Activated T-helper 17 cell treated with anti-CD3 and anti-CD28 coated beads, Interleukin-2, amount 50 U/mL, for 72 hours (primary cell): ENCODE measurements around the gene LUM. TPM values are rescaled to one million over a fixed set of nuclear protein-coding genes. Genes with fewer than 3 reads are reported as not detected.
"Not testable (repeated sequence)": the region's sequence is repeated elsewhere in the genome, so short reads cannot be mapped to it uniquely, and the experiment has no call there.

Source experiments
- ATAC-seq: fragments of 150-1000 bp; cut with Tn5 transposase; replicated peaks from 2 replicates; pipeline ENCODE4 v1.10.0; 2021; ENCODE audit warnings: mild to moderate bottlenecking, moderate library complexity
- H3K27ac Mint-ChIP-seq: one replicate; pipeline ENCODE4 v1.8.0; 2022; ENCODE audit warnings: mixed read lengths
- H3K27me3 Mint-ChIP-seq: one replicate; pipeline ENCODE4 v1.8.0; 2022; ENCODE audit warnings: mixed read lengths
- H3K36me3 Mint-ChIP-seq: one replicate; pipeline ENCODE4 v1.8.0; 2022; ENCODE audit warnings: low read depth, mild to moderate bottlenecking, mixed read lengths
- H3K4me1 Mint-ChIP-seq: one replicate; pipeline ENCODE4 v1.8.0; 2022; ENCODE audit warnings: mixed read lengths
- H3K4me3 Mint-ChIP-seq: one replicate; pipeline ENCODE4 v1.8.0; 2022; ENCODE audit warnings: mild to moderate bottlenecking, mixed read lengths
- H3K9me3 Mint-ChIP-seq: one replicate; pipeline ENCODE4 v1.8.0; 2022; ENCODE audit warnings: mixed read lengths
- total RNA-seq, 2 donors: library from RNA; stranded (reverse); gene quantifications; one replicate each; pipeline ENCODE4 v1.2.3, GENCODE V29; 2022

LUM gene
- total RNA-seq, 2 donors from 2014 or later: not detected

DNA sequence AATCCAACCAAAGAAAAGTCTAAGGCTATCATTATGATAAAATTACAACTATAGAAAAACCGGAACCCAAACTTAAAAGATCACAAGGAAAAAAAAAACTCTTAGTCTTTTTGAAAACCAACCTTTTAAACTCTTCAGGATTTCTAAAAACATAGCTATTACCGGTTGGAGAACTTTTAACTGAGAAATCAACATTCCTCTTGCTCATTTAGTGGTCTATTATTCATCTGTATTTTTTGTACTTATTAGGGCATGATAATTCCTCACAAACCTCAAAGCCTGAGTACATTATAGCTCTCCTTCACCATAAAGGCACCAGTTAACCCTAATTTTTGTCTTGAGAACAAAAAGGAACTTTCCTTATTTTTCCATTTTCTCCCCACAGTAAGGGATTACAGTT is 10.4 kb downstream of the LUM start:
- no peak overlapping the region for H3K4me3 Mint-ChIP-seq

DNA sequence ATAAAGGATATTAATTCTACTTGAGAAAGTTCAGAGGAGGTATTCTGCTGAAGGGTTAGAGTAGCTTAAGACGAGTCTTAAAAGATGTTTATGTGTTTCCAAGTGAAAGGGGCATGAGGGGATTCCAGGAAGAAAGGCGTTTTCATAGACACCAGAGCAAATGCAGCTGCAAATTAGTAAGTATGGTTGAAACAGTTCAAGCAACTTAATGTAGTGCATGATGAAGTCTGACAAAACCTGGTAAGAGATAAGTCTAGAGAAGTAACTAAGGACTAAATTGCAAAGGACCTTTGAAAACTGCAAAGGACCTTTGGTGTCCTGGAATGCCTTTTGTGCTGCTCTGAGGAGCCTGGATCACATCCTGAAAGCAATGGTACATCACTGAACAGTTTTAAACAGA is 11.5 kb downstream of the LUM start:
- Mint-ChIP-seq H3K27ac (no peak overlapping the region), H3K36me3 (no peaks in the 10 kb centered on the region), H3K4me3 (no peak overlapping the region), H3K27me3 (no peaks in the 10 kb centered on the region), H3K9me3 (no peaks in the 10 kb centered on the region), H3K4me1 (no peaks in the 10 kb centered on the region)
- no peak for ATAC-seq

More for the DNA sequence above, 10.4 kb downstream of the LUM start:
- Mint-ChIP-seq H3K27me3 (no peaks in the 10 kb centered on the region), H3K27ac (no peak overlapping the region), H3K36me3 (no peaks in the 10 kb centered on the region), H3K4me1 (no peaks in the 10 kb centered on the region), H3K9me3 (no peaks in the 10 kb centered on the region)
- no peak for ATAC-seq

DNA sequence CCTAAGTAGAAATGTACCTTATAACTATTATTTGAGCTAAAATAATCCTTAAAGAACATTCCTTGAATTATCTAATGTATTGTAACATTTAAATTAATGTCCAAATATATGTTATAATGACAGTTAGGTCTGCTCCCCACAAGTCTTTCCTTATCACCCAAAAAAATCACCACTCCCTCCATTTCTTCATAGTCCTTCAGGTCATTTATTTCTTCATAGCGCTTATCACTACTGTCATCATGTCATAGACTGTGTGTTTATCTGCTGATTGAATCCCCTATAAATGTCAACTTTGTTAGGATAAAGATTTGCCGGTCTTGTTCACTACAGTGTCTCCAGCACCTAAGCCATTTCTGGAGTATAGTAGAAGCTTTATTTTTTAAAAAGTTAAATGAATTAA is 12.0 kb downstream of the LUM start:
- Mint-ChIP-seq H3K4me1 (no peaks in the 10 kb centered on the region), H3K36me3 (no peaks in the 10 kb centered on the region), H3K27me3 (no peaks in the 10 kb centered on the region), H3K4me3 (no peak overlapping the region), H3K27ac (no peak overlapping the region), H3K9me3 (no peaks in the 10 kb centered on the region)
- ATAC-seq: no peak

DNA sequence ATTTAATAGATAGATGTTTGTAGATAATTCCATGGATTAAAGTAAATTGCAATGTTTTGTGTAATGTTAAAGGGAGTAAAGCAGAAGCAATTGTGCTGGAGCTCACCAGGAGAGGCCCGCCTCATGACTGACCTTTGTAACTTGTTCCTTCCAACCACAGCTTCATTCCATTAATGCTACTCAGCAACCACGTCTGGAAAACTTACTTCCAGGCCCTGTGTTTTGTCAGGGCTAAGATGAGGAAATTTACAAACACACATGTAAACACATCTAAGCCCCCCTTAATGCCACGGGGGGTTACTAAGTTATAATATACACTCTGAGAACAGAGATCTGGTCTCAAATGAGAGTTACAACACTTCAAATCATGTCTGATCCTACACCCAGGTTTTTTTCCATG is 12.4 kb downstream of the LUM start:
- no peak for ATAC-seq
- Mint-ChIP-seq H3K4me3 (no peak overlapping the region), H3K27me3 (no peaks in the 10 kb centered on the region), H3K4me1 (no peaks in the 10 kb centered on the region), H3K9me3 (no peaks in the 10 kb centered on the region), H3K36me3 (no peaks in the 10 kb centered on the region), H3K27ac (no peak overlapping the region)

DNA sequence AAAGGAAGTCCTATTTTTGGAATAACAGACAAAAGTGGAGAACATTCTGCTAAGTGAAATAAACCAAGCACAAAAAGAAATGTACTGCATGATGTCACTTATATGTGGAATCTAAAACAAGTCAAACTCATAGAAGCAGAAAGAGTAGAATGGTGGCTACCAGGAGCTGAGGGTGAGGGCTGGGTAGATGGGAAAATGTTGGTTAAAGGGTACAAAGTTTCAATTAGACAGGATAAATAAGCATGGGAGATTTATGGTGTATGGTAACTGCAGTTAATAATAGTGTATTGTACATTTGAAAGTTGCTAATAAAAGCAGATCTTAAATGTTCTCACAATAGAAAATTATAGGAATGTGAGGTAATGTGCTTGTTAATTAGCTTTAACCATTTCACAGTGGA is 12.8 kb downstream of the LUM start:
- H3K4me1 Mint-ChIP-seq: no peaks in the 10 kb centered on the region
- H3K36me3 Mint-ChIP-seq: no peaks in the 10 kb centered on the region
- H3K9me3 Mint-ChIP-seq: no peaks in the 10 kb centered on the region
- no peak overlapping the region for H3K27ac Mint-ChIP-seq
- H3K4me3 Mint-ChIP-seq: no peak overlapping the region
- ATAC-seq: no peak
- H3K27me3 Mint-ChIP-seq: no peaks in the 10 kb centered on the region

DNA sequence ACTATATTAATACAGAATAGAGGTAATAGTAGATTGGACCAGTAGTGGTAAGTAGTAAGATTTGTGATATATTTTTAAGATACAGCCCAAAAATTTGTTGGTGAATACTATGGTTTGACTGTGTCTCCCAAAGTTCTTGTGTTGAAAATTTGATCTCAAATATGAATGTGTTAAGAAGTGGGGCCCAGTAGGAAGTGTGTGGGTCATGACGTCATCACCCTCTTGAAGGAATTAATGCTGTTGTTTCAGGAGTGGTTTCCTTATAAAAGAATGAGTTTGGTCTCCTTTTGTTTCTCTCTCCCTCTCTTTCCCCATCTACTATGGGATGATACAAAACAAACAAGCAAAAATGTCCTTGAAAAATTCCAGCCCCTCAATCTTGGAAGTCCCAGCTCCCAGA is 16.3 kb downstream of the LUM start:
- H3K4me1 Mint-ChIP-seq: no peaks in the 10 kb centered on the region
- no peak overlapping the region for H3K27ac Mint-ChIP-seq
- peaks cover 10% of the 10 kb centered on the region for H3K9me3 Mint-ChIP-seq
- no peaks in the 10 kb centered on the region for H3K27me3 Mint-ChIP-seq
- no peak for ATAC-seq
- no peak overlapping the region for H3K4me3 Mint-ChIP-seq
- H3K36me3 Mint-ChIP-seq: no peaks in the 10 kb centered on the region

DNA sequence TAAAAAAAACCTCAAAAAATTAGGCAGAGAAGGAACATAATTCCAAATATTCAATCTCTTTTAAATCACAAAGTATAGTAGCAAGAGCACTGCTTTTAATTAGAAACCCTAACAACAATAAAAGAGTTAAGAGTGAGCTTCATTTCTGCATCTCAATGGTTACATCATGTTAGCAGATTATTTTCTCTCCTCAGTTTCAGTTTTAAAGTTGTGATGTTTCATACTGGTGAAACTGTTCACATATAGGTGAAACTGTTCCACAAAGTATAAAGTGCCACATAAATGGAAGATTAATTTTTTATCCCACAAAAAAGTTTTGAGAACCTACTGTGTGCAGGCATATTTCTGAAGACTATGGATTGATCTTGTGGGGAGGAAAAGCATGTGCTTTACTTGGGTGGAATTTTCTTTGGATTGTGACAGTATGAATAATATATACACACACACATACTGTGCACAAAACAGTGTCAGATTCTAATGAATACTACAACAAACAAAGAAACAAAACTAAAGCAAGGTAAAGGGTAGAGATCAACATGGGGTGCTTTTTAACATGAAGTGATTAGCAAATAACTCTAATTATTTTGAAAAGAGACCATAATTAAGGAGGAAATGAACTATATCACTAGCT is 17.1 kb downstream of the LUM start:
- no peak for ATAC-seq
- Mint-ChIP-seq H3K36me3 (no peaks in the 10 kb centered on the region), H3K9me3 (peaks cover 16% of the 10 kb centered on the region), H3K4me1 (no peaks in the 10 kb centered on the region), H3K4me3 (no peak overlapping the region), H3K27me3 (no peaks in the 10 kb centered on the region), H3K27ac (no peak overlapping the region)

DNA sequence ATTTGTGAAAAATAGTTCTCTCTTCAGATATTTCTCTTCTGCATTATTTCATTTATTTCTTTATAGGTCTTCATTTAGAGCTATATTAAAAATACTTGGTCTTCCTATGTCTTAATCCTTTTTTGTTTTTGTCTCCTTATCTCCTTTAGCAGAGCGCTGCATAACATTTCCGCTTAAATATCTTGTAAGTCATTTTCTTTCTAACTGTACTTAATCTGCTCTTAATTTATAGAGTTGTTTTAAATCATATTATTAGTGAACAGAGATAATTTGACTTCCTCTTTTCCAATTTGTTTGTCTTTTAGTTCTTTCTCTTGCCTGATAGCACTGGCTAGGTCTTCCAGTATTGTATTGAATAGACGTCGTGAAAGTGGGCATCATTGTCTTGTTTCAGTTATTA is 18.0 kb downstream of the LUM start:
- no peak overlapping the region for H3K27ac Mint-ChIP-seq
- H3K27me3 Mint-ChIP-seq: no peaks in the 10 kb centered on the region
- H3K36me3 Mint-ChIP-seq: no peaks in the 10 kb centered on the region
- H3K4me3 Mint-ChIP-seq: no peak overlapping the region
- no peaks in the 10 kb centered on the region for H3K4me1 Mint-ChIP-seq
- no peak for ATAC-seq
- peaks cover 22% of the 10 kb centered on the region for H3K9me3 Mint-ChIP-seq

DNA sequence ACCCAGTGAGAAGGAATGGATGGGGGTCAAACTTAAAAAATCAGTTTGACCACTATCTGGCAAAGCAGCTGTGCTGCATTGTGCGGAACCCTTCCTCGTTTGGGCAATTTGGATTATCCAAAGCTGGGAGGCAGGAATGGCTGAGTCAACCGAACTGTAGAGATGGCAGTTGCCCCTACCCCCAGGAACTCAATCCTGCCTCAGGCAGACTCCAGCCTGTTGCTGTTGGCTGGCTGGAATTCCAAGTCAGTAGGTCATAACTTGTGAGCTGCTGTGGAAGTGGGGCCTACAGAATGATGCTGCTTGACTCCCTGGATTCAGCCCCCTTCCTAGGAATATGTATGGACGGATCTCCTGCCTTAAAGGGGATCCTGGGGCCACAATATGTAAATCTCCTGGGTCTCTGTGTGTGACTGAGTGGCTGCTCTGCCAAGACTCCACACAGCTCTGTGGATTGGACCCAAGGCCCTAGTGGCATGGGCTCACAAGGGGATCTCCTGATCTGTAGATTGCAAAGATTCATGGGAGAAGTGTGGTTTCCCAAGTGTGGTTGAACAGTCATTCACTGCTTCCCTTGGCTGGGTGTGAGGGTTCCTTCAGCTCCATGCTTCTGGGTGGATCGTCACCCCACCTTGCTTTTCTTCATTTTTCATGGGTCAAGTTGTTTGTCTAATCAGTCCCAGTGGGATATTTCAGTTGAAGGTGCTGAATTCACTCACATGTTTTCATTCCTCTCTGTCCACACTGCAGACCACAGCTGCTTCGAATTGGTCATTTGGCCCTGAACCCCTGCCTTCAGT is 19.2 kb downstream of the LUM start:
- Mint-ChIP-seq H3K27me3 (no peaks in the 10 kb centered on the region), H3K4me3 (no peak overlapping the region), H3K9me3 (peaks cover 22% of the 10 kb centered on the region), H3K27ac (no peak overlapping the region), H3K36me3 (no peaks in the 10 kb centered on the region), H3K4me1 (no peaks in the 10 kb centered on the region)
- no peak for ATAC-seq

DNA sequence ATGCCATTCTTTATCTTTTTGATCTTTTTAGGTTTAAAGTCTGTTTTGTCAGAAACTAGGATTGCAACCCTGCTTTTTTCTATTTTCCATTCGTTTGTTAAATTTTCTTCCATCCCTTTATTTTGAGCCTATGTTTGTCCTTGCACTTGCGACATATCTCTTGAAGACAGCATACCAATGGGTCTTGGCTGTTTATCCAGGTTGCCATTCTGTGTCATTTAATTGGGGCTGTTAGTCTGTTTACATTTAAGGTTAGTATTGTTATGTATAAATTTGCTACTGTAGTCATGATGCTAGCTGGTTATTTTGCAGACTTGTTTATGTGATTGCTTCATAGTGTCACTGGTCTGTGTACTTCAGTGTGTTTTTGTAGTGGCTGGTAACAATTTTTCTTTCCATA is 21.3 kb downstream of the LUM start:
- not testable (repeated sequence) for H3K27me3 Mint-ChIP-seq, H3K27ac Mint-ChIP-seq, ATAC-seq, H3K4me1 Mint-ChIP-seq, H3K4me3 Mint-ChIP-seq, H3K36me3 Mint-ChIP-seq
- peaks cover 22% of the 10 kb centered on the region for H3K9me3 Mint-ChIP-seq

DNA sequence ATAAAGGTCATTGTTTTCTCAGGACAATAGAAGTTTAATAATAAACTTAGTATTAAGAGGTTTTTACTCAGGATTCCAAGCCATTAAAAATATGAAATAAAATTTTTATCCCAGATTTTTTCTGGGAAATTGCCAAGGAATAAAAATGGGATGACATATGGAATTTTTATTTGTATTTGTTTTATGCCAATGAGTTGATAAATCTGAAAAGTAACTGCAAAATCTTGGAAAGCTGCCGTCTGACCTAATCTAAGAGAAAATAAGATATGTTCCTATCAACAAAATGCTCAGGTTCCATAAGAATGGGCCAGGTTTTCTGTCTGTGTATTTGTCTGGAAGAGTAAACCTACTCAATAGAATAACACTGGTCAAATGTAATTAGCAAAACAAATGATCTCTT is 31.3 kb downstream of the LUM start:
- no peak for ATAC-seq
- peaks cover 1% of the 10 kb centered on the region for H3K27me3 Mint-ChIP-seq
- no peak overlapping the region for H3K27ac Mint-ChIP-seq
- no peak overlapping the region for H3K4me3 Mint-ChIP-seq
- H3K36me3 Mint-ChIP-seq: no peaks in the 10 kb centered on the region
- no peaks in the 10 kb centered on the region for H3K9me3 Mint-ChIP-seq
- no peaks in the 10 kb centered on the region for H3K4me1 Mint-ChIP-seq

DNA sequence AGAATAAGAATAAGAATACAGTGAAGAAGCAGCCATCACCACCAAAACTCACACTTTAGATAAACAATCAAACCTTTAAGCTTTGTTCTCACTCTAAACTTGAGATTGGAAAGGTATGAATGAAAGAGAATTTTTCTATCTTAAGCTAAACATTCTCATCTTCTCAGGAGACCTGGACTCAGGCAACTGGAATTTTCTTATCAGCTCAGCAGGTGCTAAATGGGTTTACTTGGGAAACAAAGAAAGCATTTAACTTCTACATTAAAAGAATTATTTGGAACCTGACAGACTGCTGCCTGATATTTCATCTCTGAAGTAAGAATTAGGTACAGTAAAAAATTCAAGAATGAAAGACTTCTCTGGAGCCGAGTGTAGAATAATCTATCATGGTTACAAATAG is 32.8 kb downstream of the LUM start:
- no peak overlapping the region for H3K27ac Mint-ChIP-seq
- H3K4me3 Mint-ChIP-seq: no peak overlapping the region
- peaks cover 5% of the 10 kb centered on the region for H3K27me3 Mint-ChIP-seq
- no peaks in the 10 kb centered on the region for H3K36me3 Mint-ChIP-seq
- no peaks in the 10 kb centered on the region for H3K4me1 Mint-ChIP-seq
- H3K9me3 Mint-ChIP-seq: no peaks in the 10 kb centered on the region
- ATAC-seq: no peak

DNA sequence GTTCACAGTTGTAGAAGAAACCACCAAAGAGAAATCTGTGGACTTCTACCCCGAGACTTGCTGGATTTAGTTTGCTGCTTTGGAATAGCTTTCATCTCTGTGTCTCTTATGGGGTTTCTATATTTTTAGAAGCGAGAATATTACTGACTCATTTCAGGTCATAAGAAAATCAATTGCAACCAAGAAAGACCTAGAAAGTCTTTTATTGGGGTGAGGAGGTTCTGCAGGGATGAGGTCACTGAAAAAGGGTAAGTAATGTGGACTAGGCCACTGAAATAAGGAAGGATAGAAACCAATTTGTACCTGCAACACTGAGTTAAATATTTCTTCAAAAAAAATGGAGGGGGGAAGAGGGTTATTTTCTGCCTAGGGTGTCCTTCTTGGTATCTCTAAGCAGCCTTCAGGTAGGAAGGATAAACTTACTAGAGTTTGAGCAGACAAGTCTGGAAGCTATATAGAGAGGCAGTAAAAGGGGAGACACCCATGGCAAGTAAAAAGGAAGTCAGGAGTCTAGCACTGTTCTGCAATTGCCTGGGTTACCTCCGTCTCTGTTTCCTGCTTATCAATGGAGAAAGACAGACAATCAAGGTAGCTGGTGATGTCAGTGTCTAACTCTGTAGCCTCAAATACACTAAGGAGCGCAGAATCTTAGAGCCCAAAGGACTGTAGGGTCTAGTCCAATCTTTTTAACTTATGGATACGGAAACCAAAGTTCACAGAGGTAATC is 33.9 kb downstream of the LUM start:
- no peak overlapping the region for H3K4me3 Mint-ChIP-seq
- no peaks in the 10 kb centered on the region for H3K36me3 Mint-ChIP-seq
- no peak overlapping the region for H3K27ac Mint-ChIP-seq
- ATAC-seq: no peak
- H3K9me3 Mint-ChIP-seq: no peaks in the 10 kb centered on the region
- H3K4me1 Mint-ChIP-seq: no peaks in the 10 kb centered on the region
- H3K27me3 Mint-ChIP-seq: peaks cover 5% of the 10 kb centered on the region

DNA sequence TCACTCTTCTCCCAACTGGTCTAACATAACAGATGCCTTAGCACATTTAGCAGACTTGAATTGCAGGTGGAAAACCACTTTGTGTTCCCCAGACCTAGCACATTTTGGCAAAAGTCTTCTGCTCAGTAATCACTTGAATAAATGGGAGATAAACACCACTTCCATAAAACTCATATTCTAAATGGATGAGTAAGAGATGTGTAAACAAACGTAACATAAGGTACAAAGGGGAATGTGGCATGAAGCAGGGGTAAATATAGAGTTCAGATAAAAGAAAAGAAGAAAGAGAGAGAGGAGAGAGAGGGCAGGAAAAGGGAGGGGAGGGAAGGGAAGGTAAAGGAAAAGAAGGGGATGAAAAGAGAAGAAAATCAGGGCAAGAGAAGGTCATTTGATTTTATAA is 36.4 kb downstream of the LUM start:
- Mint-ChIP-seq H3K27ac (no peak overlapping the region), H3K9me3 (no peaks in the 10 kb centered on the region), H3K36me3 (no peaks in the 10 kb centered on the region), H3K4me3 (no peak overlapping the region), H3K27me3 (peaks cover 5% of the 10 kb centered on the region), H3K4me1 (no peaks in the 10 kb centered on the region)
- no peak for ATAC-seq

DNA sequence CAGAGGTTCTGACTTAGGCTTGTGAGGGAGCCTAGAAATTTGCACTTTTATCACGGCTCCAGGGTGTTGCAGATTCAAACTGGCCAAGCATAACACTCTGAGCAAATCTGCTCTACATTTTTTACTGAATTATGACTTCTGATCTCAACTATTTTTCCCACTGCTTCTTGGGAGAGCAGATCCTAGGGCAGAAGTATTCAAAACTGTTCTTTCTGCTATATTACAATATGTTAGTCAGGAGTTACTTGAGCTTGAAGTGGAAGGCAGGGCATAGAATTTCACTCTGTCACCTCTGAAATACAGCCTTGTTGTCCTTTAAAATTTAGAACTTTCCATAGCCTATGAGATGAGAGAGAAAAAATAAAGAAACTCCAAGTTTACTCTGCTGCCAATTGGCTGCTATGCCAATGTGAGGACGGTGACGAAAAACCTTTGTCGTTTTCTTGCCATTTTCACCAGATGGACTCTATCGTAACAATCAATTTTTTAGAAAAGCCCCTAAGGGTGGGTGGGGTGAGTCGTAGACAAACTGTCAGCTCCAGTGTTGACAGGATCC is 37.1 kb downstream of the LUM start:
- no peak overlapping the region for H3K27ac Mint-ChIP-seq
- H3K36me3 Mint-ChIP-seq: no peaks in the 10 kb centered on the region
- H3K4me3 Mint-ChIP-seq: no peak overlapping the region
- H3K27me3 Mint-ChIP-seq: peaks cover 7% of the 10 kb centered on the region
- H3K9me3 Mint-ChIP-seq: no peaks in the 10 kb centered on the region
- no peak for ATAC-seq
- H3K4me1 Mint-ChIP-seq: no peaks in the 10 kb centered on the region
